ENCODE data around the gene PAX4. TPM values are rescaled to one million over a fixed set of nuclear protein-coding genes. Genes with fewer than 3 reads are reported as not detected.
A peak's percentile ranks its signal among the peaks of the same experiment; 100 is the strongest.

The PAX4 gene, protein sequence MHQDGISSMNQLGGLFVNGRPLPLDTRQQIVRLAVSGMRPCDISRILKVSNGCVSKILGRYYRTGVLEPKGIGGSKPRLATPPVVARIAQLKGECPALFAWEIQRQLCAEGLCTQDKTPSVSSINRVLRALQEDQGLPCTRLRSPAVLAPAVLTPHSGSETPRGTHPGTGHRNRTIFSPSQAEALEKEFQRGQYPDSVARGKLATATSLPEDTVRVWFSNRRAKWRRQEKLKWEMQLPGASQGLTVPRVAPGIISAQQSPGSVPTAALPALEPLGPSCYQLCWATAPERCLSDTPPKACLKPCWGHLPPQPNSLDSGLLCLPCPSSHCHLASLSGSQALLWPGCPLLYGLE
- not detected for total RNA-seq
- total RNA-seq, result 0 reads per million in 2 donors

DNA sequence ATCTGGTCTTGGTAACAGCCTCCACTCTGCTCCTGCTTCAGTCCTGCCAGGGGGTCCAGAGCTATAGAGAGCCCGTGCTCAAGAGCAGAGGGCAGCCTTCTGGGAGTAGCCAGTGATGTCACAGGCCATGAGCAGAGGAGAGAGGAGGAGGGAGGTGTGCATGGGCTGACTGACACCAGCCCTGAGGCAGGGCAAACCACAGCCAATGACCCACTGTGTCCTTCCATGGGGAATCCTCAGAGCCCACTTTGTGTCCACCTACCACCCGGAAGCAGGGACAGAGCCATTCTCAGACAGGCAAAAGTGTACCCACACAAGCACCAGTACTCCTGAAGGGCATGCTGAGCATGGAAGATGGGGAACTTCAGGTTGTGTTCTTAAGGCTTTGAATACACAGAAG is at the start of gene PAX4:
Gene PAX4, minus strand, starts transcription at position 101 of the 400 bp plus-strand sequence. CDS start 2,214 bp downstream, outside the sequence.
- no peaks in the 10 kb centered on the region for H3K36me3 Mint-ChIP-seq (ENCODE audit: low read depth)
- no peak for DNase-seq
- H3K27me3 Mint-ChIP-seq, result peaks cover 94% of the 10 kb centered on the region
- peaks cover 9% of the 10 kb centered on the region for H3K4me1 Mint-ChIP-seq
- ATAC-seq, result no peak
- H3K27ac Mint-ChIP-seq, result no peak within 1 kb of the TSS
- H3K4me3 Mint-ChIP-seq, result no peak within 1 kb of the TSS
- no peaks in the 10 kb centered on the region for H3K9me3 ChIP-seq (ENCODE audit: control insufficient read depth, low read length, poor library complexity, severe bottlenecking)

DNA sequence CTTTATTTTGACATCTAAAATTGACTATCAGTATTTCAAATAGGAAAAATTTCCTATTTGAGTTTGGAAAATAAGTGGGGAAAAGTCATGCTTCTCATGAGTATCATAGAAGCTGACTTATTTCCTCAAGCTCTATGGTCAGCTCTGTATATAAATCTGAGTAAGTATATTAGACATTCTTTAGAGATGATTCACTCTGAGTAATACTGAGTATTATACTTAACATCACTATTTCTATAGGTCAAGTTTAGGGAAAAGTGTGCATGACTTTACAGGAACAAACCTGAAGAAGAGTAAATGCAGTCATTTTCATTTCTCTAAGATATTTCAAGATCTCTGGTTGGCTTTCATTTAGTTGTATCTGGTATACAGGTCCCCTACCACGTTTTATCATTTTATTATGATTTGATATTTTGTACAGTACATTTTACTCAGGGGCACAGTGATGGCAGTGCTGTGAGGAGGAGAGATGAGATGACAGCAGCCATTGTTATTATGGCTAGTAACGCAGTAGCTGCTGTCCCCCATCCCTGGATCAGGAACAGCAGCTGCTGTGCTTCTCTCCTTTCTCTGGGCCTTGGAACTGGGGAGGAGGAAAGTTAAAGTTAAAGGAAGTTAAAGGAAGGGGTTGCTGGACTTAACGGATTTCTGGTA is 49.2 kb upstream of the PAX4 start:
- Mint-ChIP-seq H3K27me3 (no peaks in the 10 kb centered on the region), H3K4me1 (peaks cover 54% of the 10 kb centered on the region), H3K36me3 (ENCODE audit: low read depth) (peaks cover 13% of the 10 kb centered on the region), H3K4me3 (no peak overlapping the region), H3K27ac (peak overlapping the region; percentile 80)
- H3K9me3 ChIP-seq (ENCODE audit: control insufficient read depth, low read length, poor library complexity, severe bottlenecking), result no peaks in the 10 kb centered on the region
- no peak for ATAC-seq
- DNase-seq, result no peak

DNA sequence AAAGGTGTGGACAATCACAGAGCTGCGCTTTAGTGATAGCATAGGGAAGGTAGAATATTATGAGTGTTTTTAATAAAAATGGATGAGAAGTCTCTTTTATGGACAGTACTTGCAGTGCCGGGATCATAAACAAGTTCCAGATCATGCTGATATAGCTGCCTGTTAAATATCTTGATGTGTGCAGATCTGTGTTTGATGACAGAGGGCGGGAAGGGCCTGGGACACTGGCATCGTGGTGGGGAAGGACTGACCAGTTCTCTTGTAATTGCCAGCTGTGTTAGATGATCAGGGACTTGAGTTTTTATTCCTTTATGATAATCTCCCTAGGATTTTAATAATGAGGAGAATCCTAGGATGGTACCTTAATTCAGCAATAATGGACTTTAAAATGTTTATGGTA is 48.7 kb upstream of the PAX4 start:
- Mint-ChIP-seq H3K4me3 (no peak overlapping the region), H3K27me3 (no peaks in the 10 kb centered on the region), H3K36me3 (ENCODE audit: low read depth) (peaks cover 13% of the 10 kb centered on the region), H3K27ac (peak overlapping the region; percentile 80), H3K4me1 (peaks cover 54% of the 10 kb centered on the region)
- ATAC-seq (no peak), DNase-seq (no peak)
- no peaks in the 10 kb centered on the region for H3K9me3 ChIP-seq (ENCODE audit: control insufficient read depth, low read length, poor library complexity, severe bottlenecking)

DNA sequence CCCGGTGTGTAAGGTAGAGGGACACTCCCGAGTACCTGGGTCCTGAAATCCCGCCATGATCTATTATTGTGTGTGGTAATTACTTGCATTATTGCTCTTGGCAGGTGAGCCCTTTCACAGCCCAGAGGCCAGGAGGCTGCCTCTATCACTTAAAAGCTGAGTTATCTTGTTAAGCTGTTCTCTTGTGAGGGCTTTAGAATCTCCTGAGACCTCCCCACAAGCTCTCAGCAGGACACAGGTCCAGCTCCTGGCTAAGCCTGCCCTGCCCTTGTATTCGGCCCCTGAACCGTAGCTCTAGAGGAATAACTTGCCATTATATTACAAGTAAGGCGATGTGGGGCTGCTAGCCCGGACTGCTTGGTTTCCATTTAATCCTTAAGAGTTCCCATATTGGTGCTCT is 48.0 kb upstream of the PAX4 start:
- H3K9me3 ChIP-seq (ENCODE audit: control insufficient read depth, low read length, poor library complexity, severe bottlenecking), result no peaks in the 10 kb centered on the region
- Mint-ChIP-seq H3K4me3 (no peak overlapping the region), H3K27ac (no peak overlapping the region), H3K36me3 (ENCODE audit: low read depth) (peaks cover 15% of the 10 kb centered on the region), H3K4me1 (peaks cover 57% of the 10 kb centered on the region), H3K27me3 (no peaks in the 10 kb centered on the region)
- no peak for ATAC-seq
- no peak for DNase-seq

DNA sequence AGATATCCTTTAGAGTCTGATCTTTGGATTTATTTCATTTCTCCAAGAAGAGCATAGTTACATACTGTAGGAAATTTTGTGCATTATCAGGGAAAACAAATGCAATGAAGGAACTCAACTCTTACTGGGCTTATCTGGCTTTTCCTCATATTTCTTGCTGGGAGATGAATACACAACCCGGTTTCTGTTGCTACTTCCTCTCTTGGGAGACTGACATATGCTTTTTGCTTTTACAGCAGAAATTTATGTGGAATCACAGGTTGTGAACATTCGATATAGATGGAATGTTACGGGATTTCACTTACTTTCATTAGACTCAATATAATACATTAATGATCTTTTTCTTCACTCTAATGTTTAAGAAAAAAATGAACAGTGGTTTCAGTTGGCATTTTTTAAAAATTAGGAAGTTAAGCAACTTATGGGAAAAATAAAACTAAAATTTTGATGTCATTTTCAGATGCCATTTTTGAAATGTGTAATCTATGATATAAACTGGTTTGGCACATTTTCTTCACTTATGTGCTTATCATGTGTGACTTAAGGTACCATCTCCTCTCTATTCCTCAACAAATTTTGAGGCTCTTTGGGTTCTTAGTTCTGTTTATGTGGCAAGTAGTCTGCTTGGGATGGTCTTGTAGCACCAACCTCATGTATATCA is 41.2 kb upstream of the PAX4 start:
- H3K27me3 Mint-ChIP-seq, result no peaks in the 10 kb centered on the region
- peaks cover 11% of the 10 kb centered on the region for H3K36me3 Mint-ChIP-seq (ENCODE audit: low read depth)
- H3K4me1 Mint-ChIP-seq, result peaks cover 60% of the 10 kb centered on the region
- ATAC-seq (no peak), DNase-seq (no peak)
- H3K4me3 Mint-ChIP-seq, result no peak overlapping the region
- H3K9me3 ChIP-seq (ENCODE audit: control insufficient read depth, low read length, poor library complexity, severe bottlenecking), result no peaks in the 10 kb centered on the region
- no peak overlapping the region for H3K27ac Mint-ChIP-seq

DNA sequence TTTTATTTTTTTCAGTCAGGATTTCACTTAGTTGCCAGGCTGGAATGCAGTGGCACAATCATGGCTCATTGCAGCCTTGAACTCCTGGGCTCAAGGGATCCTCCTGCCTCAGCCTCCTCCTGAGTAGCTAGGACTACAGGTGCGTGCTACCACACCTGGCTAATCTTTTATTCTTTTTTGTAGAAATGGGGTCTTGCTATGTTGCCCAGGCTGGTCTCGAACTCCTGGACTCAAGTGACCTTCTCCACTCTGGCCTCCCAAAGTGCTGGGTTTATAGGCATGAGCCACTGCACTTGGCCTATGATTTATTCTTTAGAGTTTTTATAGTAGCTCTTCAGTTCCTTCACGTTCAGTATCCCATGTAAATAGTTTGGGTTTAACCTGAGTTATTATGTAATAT is 39.6 kb upstream of the PAX4 start:
- Mint-ChIP-seq H3K36me3 (ENCODE audit: low read depth) (peaks cover 8% of the 10 kb centered on the region), H3K4me1 (peaks cover 70% of the 10 kb centered on the region), H3K27me3 (no peaks in the 10 kb centered on the region), H3K4me3 (no peak overlapping the region), H3K27ac (no peak overlapping the region)
- no peaks in the 10 kb centered on the region for H3K9me3 ChIP-seq (ENCODE audit: control insufficient read depth, low read length, poor library complexity, severe bottlenecking)
- ATAC-seq, result no peak
- DNase-seq, result no peak

DNA sequence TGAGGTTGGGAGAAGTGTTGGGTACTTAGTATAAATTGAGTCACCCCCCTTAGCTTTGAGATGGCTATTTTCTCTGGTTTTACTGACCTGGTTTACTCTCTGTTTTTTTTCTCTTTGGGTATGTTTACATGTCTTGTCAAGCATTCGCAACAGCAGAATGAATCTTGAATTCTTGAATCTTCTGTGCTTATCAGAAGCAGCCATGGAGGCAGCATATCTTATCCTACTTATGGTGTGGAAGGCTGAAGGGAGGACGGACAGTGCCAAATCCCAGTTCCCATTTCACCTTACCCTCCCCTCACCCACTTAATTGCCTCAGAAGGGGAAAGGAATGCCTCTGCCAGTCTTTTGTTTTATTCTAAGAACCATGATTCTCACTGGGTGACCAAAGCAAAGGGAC is 37.8 kb upstream of the PAX4 start:
- Mint-ChIP-seq H3K27ac (no peak overlapping the region), H3K4me3 (no peak overlapping the region), H3K27me3 (no peaks in the 10 kb centered on the region), H3K4me1 (peaks cover 72% of the 10 kb centered on the region), H3K36me3 (ENCODE audit: low read depth) (peaks cover 7% of the 10 kb centered on the region)
- DNase-seq (no peak), ATAC-seq (no peak)
- no peaks in the 10 kb centered on the region for H3K9me3 ChIP-seq (ENCODE audit: control insufficient read depth, low read length, poor library complexity, severe bottlenecking)

DNA sequence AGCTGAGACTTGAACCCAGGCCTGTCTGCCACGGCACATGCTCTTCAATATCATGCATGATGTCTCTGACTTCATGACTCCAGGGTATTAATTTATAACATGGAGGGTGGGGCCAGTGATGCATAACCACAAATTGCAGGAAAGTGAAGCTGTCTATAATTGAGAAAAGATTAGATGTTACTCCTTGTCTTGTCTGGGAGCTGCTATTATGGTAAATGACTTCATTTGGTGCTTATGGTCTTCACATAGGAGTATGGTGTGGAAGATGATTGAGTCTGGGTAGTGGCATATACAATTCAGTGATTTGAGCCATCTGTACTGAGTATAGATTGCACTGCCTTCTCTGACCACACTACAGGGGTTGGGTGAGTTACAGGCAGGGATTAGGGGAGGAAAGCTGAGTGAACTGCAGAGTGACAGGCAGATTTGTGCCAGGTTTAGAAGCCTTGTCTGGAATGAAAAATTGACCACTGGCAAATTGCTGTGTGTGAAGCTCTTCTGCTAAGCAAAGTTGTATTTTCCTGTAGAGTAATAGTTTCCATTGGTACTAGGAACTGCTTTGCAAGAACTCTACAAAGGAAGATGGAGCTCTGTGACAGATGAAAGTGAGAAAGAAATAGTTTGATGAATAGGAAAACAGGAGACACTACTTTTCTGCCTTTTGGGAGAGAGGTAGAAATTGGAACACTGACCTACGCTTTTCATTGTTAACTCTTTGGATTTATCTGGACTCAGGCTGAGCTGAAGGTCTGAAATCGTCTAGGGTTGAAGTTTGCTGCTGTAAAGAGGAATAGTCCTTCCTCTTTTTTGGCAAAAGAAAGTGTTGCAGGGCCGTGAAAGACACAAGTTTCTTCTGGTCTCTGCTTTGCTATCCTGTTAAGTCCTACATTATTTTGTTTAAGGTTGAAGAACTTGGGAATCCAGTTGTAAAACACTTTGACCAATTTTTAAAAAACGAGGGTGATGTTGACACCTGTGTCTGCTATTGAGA is 36.8 kb upstream of the PAX4 start:
- DNase-seq (no peak), ATAC-seq (no peak)
- no peak overlapping the region for H3K27ac Mint-ChIP-seq
- H3K36me3 Mint-ChIP-seq (ENCODE audit: low read depth), result peaks cover 7% of the 10 kb centered on the region
- no peaks in the 10 kb centered on the region for H3K9me3 ChIP-seq (ENCODE audit: control insufficient read depth, low read length, poor library complexity, severe bottlenecking)
- H3K4me3 Mint-ChIP-seq, result peak overlapping the region; percentile 100
- H3K27me3 Mint-ChIP-seq, result no peaks in the 10 kb centered on the region
- H3K4me1 Mint-ChIP-seq, result peaks cover 63% of the 10 kb centered on the region

DNA sequence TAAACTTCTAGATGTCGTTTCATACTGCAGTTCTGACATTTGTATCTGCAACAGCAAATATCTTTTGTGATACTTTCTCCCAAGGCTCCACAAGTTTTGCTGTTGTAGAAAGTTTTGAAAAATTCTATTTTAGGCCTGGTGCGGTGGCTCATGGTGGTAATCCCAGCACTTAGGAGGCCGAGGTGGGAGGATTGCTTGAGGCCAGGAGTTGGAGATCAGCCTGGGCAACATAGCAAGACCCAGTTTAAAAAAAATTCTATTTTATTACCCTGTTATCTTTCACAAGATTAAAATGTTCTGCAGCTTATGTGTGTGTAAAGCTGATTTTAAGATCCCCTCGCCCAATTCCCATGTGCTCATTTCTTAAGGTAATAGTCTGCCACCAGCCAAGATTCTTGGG is 35.5 kb upstream of the PAX4 start:
- H3K27me3 Mint-ChIP-seq, result no peaks in the 10 kb centered on the region
- peaks cover 56% of the 10 kb centered on the region for H3K4me1 Mint-ChIP-seq
- peaks cover 7% of the 10 kb centered on the region for H3K36me3 Mint-ChIP-seq (ENCODE audit: low read depth)
- H3K27ac Mint-ChIP-seq, result no peak overlapping the region
- DNase-seq, result no peak
- H3K9me3 ChIP-seq (ENCODE audit: control insufficient read depth, low read length, poor library complexity, severe bottlenecking), result no peaks in the 10 kb centered on the region
- peak overlapping the region; percentile 100 for H3K4me3 Mint-ChIP-seq
- ATAC-seq, result no peak

DNA sequence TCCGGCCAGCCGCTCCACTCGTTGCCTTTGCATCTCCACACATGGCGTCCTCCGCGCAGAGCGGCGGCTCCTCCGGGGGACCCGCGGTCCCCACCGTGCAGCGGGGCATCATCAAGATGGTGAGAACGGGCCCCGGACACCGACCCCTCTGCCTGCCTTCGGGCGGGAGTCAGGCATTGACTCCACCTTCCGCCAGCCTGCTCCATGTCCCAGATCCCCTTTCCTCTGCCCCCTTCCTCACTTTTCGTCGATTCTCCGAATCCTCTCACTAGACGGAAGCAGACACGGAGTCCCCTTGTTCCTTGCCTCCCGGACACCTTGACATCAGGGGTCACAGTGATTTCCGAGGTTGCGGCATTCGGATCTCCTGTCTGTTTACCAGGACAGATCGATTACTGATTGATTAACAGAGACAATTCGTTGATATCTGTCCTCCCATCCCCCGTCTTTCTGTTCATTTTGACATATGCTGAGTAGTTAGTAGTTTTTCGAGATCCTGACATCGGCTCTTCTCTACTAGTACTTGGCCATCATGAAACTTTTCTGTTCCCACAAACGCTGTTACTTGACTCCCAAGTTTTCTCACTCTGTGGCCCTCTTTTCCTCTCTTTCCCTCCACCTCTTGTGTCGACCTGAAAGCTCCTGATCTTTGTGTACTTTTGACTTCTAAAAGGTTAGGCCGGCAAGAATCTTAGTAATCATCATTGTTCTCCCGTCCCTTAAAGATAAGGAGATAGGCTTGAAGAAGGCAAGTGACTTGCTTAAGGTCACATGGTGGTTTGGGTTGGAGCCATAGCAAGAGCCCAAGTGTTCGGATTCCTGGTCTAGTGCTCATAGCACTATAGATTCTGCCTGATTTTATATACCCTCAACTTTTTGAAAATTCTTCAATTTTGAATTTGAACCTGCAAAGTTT is 34.6 kb upstream of the PAX4 start:
- Mint-ChIP-seq H3K36me3 (ENCODE audit: low read depth) (peaks cover 7% of the 10 kb centered on the region), H3K27ac (no peak overlapping the region), H3K27me3 (no peaks in the 10 kb centered on the region), H3K4me1 (peaks cover 53% of the 10 kb centered on the region), H3K4me3 (peak overlapping the region; percentile 100)
- no peak for DNase-seq
- H3K9me3 ChIP-seq (ENCODE audit: control insufficient read depth, low read length, poor library complexity, severe bottlenecking), result no peaks in the 10 kb centered on the region
- peak; percentile 22 for ATAC-seq

DNA sequence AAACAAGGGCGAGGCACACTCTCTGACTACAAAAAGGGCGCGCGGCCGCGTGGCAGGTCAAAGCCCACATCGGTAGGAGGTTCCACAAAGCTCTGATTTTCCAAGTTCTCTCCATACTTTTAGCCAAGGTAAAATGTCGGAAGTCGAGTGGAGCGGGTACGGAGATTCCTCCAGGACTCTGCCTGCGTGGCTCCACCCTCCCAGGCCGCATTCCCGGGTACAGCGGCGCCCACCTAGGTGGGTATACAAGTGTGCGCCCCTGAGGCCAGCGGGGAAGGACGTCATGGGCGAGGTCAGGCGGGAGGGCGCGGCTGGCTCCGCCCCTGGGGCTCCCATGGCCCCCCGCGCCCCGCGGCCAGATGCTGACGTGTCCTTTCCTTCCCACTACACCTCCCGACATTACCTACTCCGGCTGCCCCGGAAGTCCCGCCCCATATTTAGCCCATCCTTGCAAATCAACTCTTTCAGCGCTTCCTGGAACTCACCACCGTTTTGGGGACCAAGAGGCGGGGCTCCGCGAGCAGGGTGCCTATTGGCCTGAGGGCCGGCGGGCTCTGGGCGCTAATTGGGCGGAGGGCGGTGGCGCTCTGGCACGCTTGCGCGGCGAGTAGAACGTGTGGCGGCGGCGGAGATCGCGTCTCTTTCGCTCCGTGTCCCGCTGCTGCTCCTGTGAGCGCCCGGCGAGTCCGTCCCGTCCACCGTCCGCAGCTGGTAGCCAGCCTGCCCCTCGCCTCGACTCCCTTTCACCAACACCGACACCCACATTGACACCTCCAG is 33.8 kb upstream of the PAX4 start, which contains the start of gene SND1:
Gene SND1, plus strand, starts transcription at position 639 of the 777 bp plus-strand sequence. CDS start 180 bp downstream, outside the sequence.
- peak; percentile 96 to 98 (median 96) for DNase-seq
- no peak within 1 kb of the TSS for H3K27ac Mint-ChIP-seq
- H3K27me3 Mint-ChIP-seq, result no peaks in the 10 kb centered on the region
- peaks cover 47% of the 10 kb centered on the region for H3K4me1 Mint-ChIP-seq
- peaks cover 5% of the 10 kb centered on the region for H3K36me3 Mint-ChIP-seq (ENCODE audit: low read depth)
- H3K4me3 Mint-ChIP-seq, result peak within 1 kb of the TSS; percentile 100
- H3K9me3 ChIP-seq (ENCODE audit: control insufficient read depth, low read length, poor library complexity, severe bottlenecking), result no peaks in the 10 kb centered on the region
- ATAC-seq, result peak; percentile 94

Measured in T-helper 17 cell (primary cell).